Omental fat pad (tissue), 4 donors: Measurements from ENCODE around the gene SIRPA. TPM values are rescaled to one million over a fixed set of nuclear protein-coding genes. Genes with fewer than 3 reads are reported as not detected.
"Not testable (repeated sequence)": the region's sequence is repeated elsewhere in the genome, so short reads cannot be mapped to it uniquely, and the experiment has no call there.

ENCODE experiments used
- ATAC-seq: fragments of 150-250 bp; one replicate; pipeline ENCODE4 v1.9.1; 2016; ENCODE audit warnings: mild to moderate bottlenecking, moderate library complexity; ENCODE audit not compliant: low FRiP score
- DNase-seq: peaks from one replicate; pipeline ENCODE4 v3.0.0-alpha.2; 2019; ENCODE audit warnings: low spot score
- total RNA-seq, 4 donors: library from RNA; depleted of rRNA; stranded (reverse); fragments of >200 nt; gene quantifications; one replicate each; pipeline ENCODE4 v1.1.0, GENCODE V29; 2016
- TF ChIP-seq, protein P1 (sequence below), 3 donors: fragments of 450-650 bp; IDR thresholded peaks; one replicate each; pipeline ENCODE4 v1.5.1; 2016 to 2017; ENCODE audit warnings: antibody characterized with exemption in 3 of 3, mild to moderate bottlenecking in 3 of 3, moderate library complexity in 2 of 3

The SIRPA gene
- total RNA-seq, 4 donors from 2014 or later: 51.9 to 86.1 (median 77.0) TPM

DNA sequence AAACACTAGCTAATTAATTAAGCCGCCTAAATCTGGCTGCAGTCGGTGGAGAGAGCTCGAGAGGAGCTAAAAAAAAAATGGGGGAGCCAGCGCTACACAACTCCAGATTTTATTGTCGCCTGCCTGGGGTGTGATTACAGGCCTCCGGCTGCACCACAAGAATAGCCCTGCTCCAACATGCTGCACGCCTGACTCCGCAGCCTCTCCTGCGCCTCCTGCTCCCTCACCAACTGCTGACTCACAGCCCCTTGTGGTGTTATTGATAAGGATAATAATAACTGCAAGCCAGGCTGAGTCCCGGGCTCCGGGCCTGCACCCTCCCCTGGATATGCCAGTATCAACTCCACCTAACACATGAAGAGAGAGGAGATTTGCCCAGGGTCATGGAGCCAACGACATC, 16.8 kb downstream of the SIRPA start:
- DNase-seq (no peak), ATAC-seq (no peak)
- TF ChIP-seq, protein P1, sequence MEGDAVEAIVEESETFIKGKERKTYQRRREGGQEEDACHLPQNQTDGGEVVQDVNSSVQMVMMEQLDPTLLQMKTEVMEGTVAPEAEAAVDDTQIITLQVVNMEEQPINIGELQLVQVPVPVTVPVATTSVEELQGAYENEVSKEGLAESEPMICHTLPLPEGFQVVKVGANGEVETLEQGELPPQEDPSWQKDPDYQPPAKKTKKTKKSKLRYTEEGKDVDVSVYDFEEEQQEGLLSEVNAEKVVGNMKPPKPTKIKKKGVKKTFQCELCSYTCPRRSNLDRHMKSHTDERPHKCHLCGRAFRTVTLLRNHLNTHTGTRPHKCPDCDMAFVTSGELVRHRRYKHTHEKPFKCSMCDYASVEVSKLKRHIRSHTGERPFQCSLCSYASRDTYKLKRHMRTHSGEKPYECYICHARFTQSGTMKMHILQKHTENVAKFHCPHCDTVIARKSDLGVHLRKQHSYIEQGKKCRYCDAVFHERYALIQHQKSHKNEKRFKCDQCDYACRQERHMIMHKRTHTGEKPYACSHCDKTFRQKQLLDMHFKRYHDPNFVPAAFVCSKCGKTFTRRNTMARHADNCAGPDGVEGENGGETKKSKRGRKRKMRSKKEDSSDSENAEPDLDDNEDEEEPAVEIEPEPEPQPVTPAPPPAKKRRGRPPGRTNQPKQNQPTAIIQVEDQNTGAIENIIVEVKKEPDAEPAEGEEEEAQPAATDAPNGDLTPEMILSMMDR (IDR thresholded peaks at IDR 0.05): no peak

DNA sequence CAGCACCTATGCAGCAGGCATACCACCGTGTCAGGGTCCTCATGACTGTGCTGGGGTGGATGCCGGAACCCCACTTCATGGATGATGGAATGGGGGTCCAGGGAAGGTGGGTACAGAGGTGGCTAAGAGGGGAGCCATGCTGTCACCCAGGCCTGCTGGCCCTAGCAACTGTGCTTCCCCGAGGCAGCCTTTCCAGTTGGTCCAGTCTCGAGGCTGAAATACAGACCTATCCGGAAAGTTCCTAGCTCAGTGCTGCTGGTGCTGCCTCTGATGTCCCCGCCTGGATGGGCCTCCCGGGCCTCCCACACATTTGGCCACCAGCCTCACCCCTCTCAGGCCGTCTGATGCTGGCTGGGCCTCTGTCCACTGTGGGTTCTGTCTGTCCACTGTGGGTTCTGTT, 17.4 kb downstream of the SIRPA start:
- ATAC-seq: no peak
- TF ChIP-seq, protein P1 (IDR thresholded peaks at IDR 0.05): no peak

DNA sequence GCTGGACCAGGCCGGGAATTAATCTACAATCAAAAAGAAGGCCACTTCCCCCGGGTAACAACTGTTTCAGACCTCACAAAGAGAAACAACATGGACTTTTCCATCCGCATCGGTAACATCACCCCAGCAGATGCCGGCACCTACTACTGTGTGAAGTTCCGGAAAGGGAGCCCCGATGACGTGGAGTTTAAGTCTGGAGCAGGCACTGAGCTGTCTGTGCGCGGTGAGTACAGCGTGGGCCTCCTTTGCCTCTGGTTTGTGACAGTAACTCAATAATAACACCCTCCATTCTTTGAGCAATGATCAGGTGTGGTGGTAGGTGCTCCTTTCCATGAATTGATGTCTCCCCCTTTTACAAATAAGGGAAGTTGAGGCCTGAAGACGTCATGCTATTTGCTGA, 20.0 kb downstream of the SIRPA start:
- DNase-seq, ATAC-seq: not testable (repeated sequence)

More for the DNA sequence above, 17.4 kb downstream of the SIRPA start:
- no peak for DNase-seq

DNA sequence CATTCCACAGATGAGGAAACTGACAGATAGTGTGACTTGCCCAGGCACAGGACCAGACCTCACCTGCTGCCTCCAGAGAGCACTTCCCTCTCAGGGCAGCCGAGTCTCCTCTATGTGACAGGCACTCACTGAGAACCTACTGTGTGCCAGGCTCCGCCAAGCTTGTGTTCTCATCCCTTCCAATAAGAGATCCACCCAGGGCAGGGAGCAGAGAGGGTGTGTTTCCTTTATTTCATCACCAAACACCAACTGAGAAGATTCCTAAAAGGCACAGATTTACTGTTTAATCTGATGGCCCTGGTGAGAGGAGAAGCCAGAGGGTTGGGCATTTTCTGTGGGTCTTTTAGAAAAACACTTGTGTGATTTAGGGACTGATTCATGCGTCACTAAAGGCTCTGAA, 20.5 kb downstream of the SIRPA start:
- TF ChIP-seq, protein P1 (IDR thresholded peaks at IDR 0.05): no peak
- ATAC-seq: no peak
- DNase-seq: no peak

DNA sequence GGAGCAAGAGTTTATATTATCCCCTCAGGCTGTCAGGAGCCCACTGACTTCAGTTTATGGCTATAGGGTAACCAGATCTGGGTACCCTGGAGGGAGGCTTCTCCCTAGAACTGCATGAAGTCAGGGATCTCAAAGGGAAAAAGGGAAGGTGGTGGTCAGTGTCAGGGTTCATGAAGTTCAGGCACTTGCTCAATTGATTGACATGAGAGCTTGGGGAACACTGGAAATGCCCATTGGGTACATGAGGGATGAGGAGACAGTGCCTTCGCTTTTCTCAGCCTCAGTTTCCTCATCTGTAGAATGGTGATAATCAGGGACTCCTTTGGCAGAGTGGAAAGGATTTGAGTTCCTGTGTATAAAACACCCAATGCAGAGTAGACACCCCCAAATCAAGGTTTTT, 22.6 kb downstream of the SIRPA start:
- DNase-seq: no peak
- TF ChIP-seq, protein P1 (IDR thresholded peaks at IDR 0.05): no peak

DNA sequence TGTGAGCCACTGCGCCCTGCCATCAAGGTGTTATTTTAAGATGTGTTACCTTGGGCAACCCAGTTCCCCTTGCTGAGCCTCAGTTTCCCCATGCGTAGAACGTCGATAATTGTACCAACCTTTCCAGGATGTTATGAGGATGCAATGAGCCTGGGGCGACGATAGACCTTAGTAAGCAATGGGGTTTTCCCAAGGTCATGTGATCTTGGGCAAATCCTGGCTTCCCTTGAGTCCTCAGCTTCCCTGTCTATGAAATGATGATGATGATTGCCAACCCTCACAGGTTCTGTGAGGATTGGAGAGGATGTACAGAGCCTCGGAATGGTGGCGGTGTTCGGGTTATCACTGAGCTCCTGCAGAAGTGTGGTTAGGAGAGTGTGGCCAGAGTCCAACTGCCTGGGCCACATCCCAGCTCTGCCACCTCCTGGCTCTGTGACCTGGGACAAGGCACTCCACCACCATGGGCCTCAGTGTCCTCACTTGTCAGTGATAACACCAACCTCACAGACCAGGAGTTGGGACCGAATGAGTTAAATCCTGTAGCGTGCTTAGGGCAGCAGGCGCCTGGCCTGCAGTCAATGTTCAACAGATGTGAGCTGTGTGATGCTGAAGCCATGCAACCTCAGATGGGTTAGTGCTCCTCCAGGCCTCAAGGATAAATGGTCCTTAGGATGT, 23.4 kb downstream of the SIRPA start:
- TF ChIP-seq, protein P1 (IDR thresholded peaks at IDR 0.05): no peak
- no peak for ATAC-seq

More for the DNA sequence above, 22.6 kb downstream of the SIRPA start:
- no peak for ATAC-seq

DNA sequence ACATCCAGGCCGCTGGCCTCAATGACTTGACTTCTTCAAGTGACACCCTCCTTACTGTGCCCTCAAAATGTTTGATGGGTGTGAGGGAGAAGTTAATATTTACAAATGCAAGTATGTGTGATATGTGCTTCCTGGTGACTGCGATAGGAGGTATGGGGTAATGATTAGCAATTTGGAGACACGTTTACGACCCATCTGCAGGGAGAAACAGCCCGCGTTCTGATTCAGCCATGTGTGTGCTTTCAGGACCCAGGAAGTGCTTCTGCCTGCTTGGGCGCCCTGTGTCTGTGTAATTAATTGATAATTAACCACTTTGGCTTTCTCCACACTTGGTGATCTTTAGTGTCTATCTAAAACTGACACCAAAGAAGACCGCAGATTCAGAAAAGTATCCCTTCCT, 25.0 kb downstream of the SIRPA start:
- TF ChIP-seq, protein P1 (IDR thresholded peaks at IDR 0.05): no peak
- DNase-seq: no peak
- no peak for ATAC-seq

More for the DNA sequence above, 23.4 kb downstream of the SIRPA start:
- DNase-seq: no peak
